ENCODE results near the gene GAS2L2.
"Not testable (repeated sequence)": the region's sequence is repeated elsewhere in the genome, so short reads cannot be mapped to it uniquely, and the experiment has no call there.

Gene GAS2L2

GRCh38 chr17:35713069-35713728 is 39.8 kb downstream of the GAS2L2 start:
- H3K9ac ChIP-seq (ENCODE audit: low read length) = no peak overlapping the region
- no peak overlapping the region for H3K4me3 ChIP-seq (ENCODE audit: low read length)
- H3K27ac ChIP-seq (ENCODE audit: low read depth, low read length) = no peak overlapping the region
- peaks cover 15% of the 10 kb centered on the region for H3K36me3 ChIP-seq (ENCODE audit: control insufficient read depth, insufficient read depth, low read length)
- H3K27me3 ChIP-seq (ENCODE audit: control insufficient read depth, insufficient read depth, low read length) = no peaks in the 10 kb centered on the region
- no peaks in the 10 kb centered on the region for H3K4me1 ChIP-seq (ENCODE audit: control insufficient read depth, insufficient read depth, low read length)

GRCh38 chr17:35710950-35711349 is 42.1 kb downstream of the GAS2L2 start:
- Histone ChIP-seq H3K27me3 (ENCODE audit: control insufficient read depth, insufficient read depth, low read length) (no peaks in the 10 kb centered on the region), H3K27ac (ENCODE audit: low read depth, low read length) (no peak overlapping the region), H3K9ac (ENCODE audit: low read length) (no peak overlapping the region), H3K4me3 (ENCODE audit: low read length) (no peak overlapping the region), H3K4me1 (ENCODE audit: control insufficient read depth, insufficient read depth, low read length) (no peaks in the 10 kb centered on the region), H3K36me3 (ENCODE audit: control insufficient read depth, insufficient read depth, low read length) (peaks cover 5% of the 10 kb centered on the region)

- Histone ChIP-seq H3K27ac (ENCODE audit: low read depth, low read length) (no peak overlapping the region), H3K27me3 (ENCODE audit: control insufficient read depth, insufficient read depth, low read length) (no peaks in the 10 kb centered on the region), H3K4me1 (ENCODE audit: control insufficient read depth, insufficient read depth, low read length) (no peaks in the 10 kb centered on the region), H3K36me3 (ENCODE audit: control insufficient read depth, insufficient read depth, low read length) (peaks cover 5% of the 10 kb centered on the region), H3K9ac (ENCODE audit: low read length) (no peak overlapping the region), H3K4me3 (ENCODE audit: low read length) (no peak overlapping the region)
Measured at GRCh38 chr17:35709874-35710273, 43.2 kb downstream of the GAS2L2 start.

- Histone ChIP-seq H3K36me3 (ENCODE audit: control insufficient read depth, insufficient read depth, low read length) (peaks cover 5% of the 10 kb centered on the region), H3K4me3 (ENCODE audit: low read length) (no peak overlapping the region), H3K4me1 (ENCODE audit: control insufficient read depth, insufficient read depth, low read length) (no peaks in the 10 kb centered on the region), H3K9ac (ENCODE audit: low read length) (no peak overlapping the region), H3K27me3 (ENCODE audit: control insufficient read depth, insufficient read depth, low read length) (no peaks in the 10 kb centered on the region), H3K27ac (ENCODE audit: low read depth, low read length) (no peak overlapping the region)
Measured at GRCh38 chr17:35708951-35709350, 44.1 kb downstream of the GAS2L2 start.

GRCh38 chr17:35708149-35708548 is 44.9 kb downstream of the GAS2L2 start:
- Histone ChIP-seq H3K4me1 (ENCODE audit: control insufficient read depth, insufficient read depth, low read length) (no peaks in the 10 kb centered on the region), H3K9ac (ENCODE audit: low read length) (no peak overlapping the region), H3K4me3 (ENCODE audit: low read length) (no peak overlapping the region), H3K36me3 (ENCODE audit: control insufficient read depth, insufficient read depth, low read length) (peaks cover 5% of the 10 kb centered on the region), H3K27ac (ENCODE audit: low read depth, low read length) (no peak overlapping the region), H3K27me3 (ENCODE audit: control insufficient read depth, insufficient read depth, low read length) (no peaks in the 10 kb centered on the region)

- no peak overlapping the region for H3K27ac ChIP-seq (ENCODE audit: low read depth, low read length)
- H3K4me3 ChIP-seq (ENCODE audit: low read length) = no peak overlapping the region
- peaks cover 5% of the 10 kb centered on the region for H3K36me3 ChIP-seq (ENCODE audit: control insufficient read depth, insufficient read depth, low read length)
- H3K9ac ChIP-seq (ENCODE audit: low read length) = no peak overlapping the region
- no peaks in the 10 kb centered on the region for H3K4me1 ChIP-seq (ENCODE audit: control insufficient read depth, insufficient read depth, low read length)
- H3K27me3 ChIP-seq (ENCODE audit: control insufficient read depth, insufficient read depth, low read length) = no peaks in the 10 kb centered on the region
Measured at GRCh38 chr17:35705705-35706104, 47.3 kb downstream of the GAS2L2 start.

GRCh38 chr17:35705230-35705629 is 47.8 kb downstream of the GAS2L2 start:
- Histone ChIP-seq H3K36me3 (ENCODE audit: control insufficient read depth, insufficient read depth, low read length) (peaks cover 5% of the 10 kb centered on the region), H3K27ac (ENCODE audit: low read depth, low read length) (no peak overlapping the region), H3K9ac (ENCODE audit: low read length) (no peak overlapping the region), H3K4me1 (ENCODE audit: control insufficient read depth, insufficient read depth, low read length) (no peaks in the 10 kb centered on the region), H3K27me3 (ENCODE audit: control insufficient read depth, insufficient read depth, low read length) (no peaks in the 10 kb centered on the region), H3K4me3 (ENCODE audit: low read length) (no peak overlapping the region)

GRCh38 chr17:35703308-35703707 is 49.7 kb downstream of the GAS2L2 start:
- not testable (repeated sequence) for H3K27me3 ChIP-seq (ENCODE audit: control insufficient read depth, insufficient read depth, low read length); H3K27ac ChIP-seq (ENCODE audit: low read depth, low read length); H3K9ac ChIP-seq (ENCODE audit: low read length); H3K36me3 ChIP-seq (ENCODE audit: control insufficient read depth, insufficient read depth, low read length); H3K4me3 ChIP-seq (ENCODE audit: low read length); H3K4me1 ChIP-seq (ENCODE audit: control insufficient read depth, insufficient read depth, low read length)

- no peak overlapping the region for H3K4me3 ChIP-seq (ENCODE audit: low read length)
- no peak overlapping the region for H3K27ac ChIP-seq (ENCODE audit: low read depth, low read length)
- H3K36me3 ChIP-seq (ENCODE audit: control insufficient read depth, insufficient read depth, low read length) = peaks cover 3% of the 10 kb centered on the region
- H3K9ac ChIP-seq (ENCODE audit: low read length) = no peak overlapping the region
- H3K27me3 ChIP-seq (ENCODE audit: control insufficient read depth, insufficient read depth, low read length) = no peaks in the 10 kb centered on the region
- no peaks in the 10 kb centered on the region for H3K4me1 ChIP-seq (ENCODE audit: control insufficient read depth, insufficient read depth, low read length)
Measured at GRCh38 chr17:35701491-35701890, 51.5 kb downstream of the GAS2L2 start.

- no peaks in the 10 kb centered on the region for H3K27me3 ChIP-seq (ENCODE audit: control insufficient read depth, insufficient read depth, low read length)
- no peak overlapping the region for H3K27ac ChIP-seq (ENCODE audit: low read depth, low read length)
- H3K9ac ChIP-seq (ENCODE audit: low read length) = no peak overlapping the region
- no peaks in the 10 kb centered on the region for H3K4me1 ChIP-seq (ENCODE audit: control insufficient read depth, insufficient read depth, low read length)
- H3K4me3 ChIP-seq (ENCODE audit: low read length) = no peak overlapping the region
- peaks cover 6% of the 10 kb centered on the region for H3K36me3 ChIP-seq (ENCODE audit: control insufficient read depth, insufficient read depth, low read length)
Measured at GRCh38 chr17:35700150-35700549, 52.9 kb downstream of the GAS2L2 start.

- H3K4me3 ChIP-seq (ENCODE audit: low read length) = no peak overlapping the region
- peaks cover 11% of the 10 kb centered on the region for H3K36me3 ChIP-seq (ENCODE audit: control insufficient read depth, insufficient read depth, low read length)
- H3K4me1 ChIP-seq (ENCODE audit: control insufficient read depth, insufficient read depth, low read length) = no peaks in the 10 kb centered on the region
- H3K27ac ChIP-seq (ENCODE audit: low read depth, low read length) = no peak overlapping the region
- H3K27me3 ChIP-seq (ENCODE audit: control insufficient read depth, insufficient read depth, low read length) = no peaks in the 10 kb centered on the region
- no peak overlapping the region for H3K9ac ChIP-seq (ENCODE audit: low read length)
Measured at GRCh38 chr17:35698800-35699199, 54.2 kb downstream of the GAS2L2 start.

GRCh38 chr17:35695613-35696012 is 57.4 kb downstream of the GAS2L2 start:
- H3K9ac ChIP-seq (ENCODE audit: low read length) = no peak overlapping the region
- peaks cover 18% of the 10 kb centered on the region for H3K36me3 ChIP-seq (ENCODE audit: control insufficient read depth, insufficient read depth, low read length)
- H3K4me3 ChIP-seq (ENCODE audit: low read length) = no peak overlapping the region
- no peak overlapping the region for H3K27ac ChIP-seq (ENCODE audit: low read depth, low read length)
- no peaks in the 10 kb centered on the region for H3K4me1 ChIP-seq (ENCODE audit: control insufficient read depth, insufficient read depth, low read length)
- H3K27me3 ChIP-seq (ENCODE audit: control insufficient read depth, insufficient read depth, low read length) = no peaks in the 10 kb centered on the region

- Histone ChIP-seq H3K4me3 (ENCODE audit: low read length) (no peak overlapping the region), H3K27me3 (ENCODE audit: control insufficient read depth, insufficient read depth, low read length) (no peaks in the 10 kb centered on the region), H3K36me3 (ENCODE audit: control insufficient read depth, insufficient read depth, low read length) (peaks cover 24% of the 10 kb centered on the region), H3K9ac (ENCODE audit: low read length) (no peak overlapping the region), H3K4me1 (ENCODE audit: control insufficient read depth, insufficient read depth, low read length) (no peaks in the 10 kb centered on the region), H3K27ac (ENCODE audit: low read depth, low read length) (no peak overlapping the region)
Measured at GRCh38 chr17:35694906-35695305, 58.1 kb downstream of the GAS2L2 start.

Measured in rectal smooth muscle tissue (tissue), 1 donor.